ENCODE results near the gene CXCR5. TPM values are rescaled to one million over a fixed set of nuclear protein-coding genes. Genes with fewer than 3 reads are reported as not detected.

Gene CXCR5
- total RNA-seq, 2 donors from 2014 or later = not detected

GRCh38 chr11:118923721-118924587 lies 40.3 kb downstream of the CXCR5 start:
- no peaks in the 10 kb centered on the region for H3K9me3 ChIP-seq
- DNase-seq (ENCODE audit: low spot score) = no peak
- peak overlapping the region; percentile 98 for H3K4me3 ChIP-seq
- no peaks in the 10 kb centered on the region for H3K27me3 ChIP-seq (replicated peaks; ENCODE audit: insufficient read depth)
- ATAC-seq (ENCODE audit: insufficient number of reproducible peaks, low FRiP score, low read depth) = no peak
- peaks cover 41 to 71% of the 10 kb centered on the region in 2 donors for H3K4me1 ChIP-seq (ENCODE audit: control insufficient read depth in 1 of 2, low read depth in 2 of 2)
- no peak for TF ChIP-seq CTCF (IDR thresholded peaks at IDR 0.05)
- H3K27ac ChIP-seq = peak overlapping the region; percentile 93 to 96
- no peaks in the 10 kb centered on the region for H3K36me3 ChIP-seq

GRCh38 chr11:118924591-118925585 lies 41.2 kb downstream of the CXCR5 start:
- Histone ChIP-seq H3K36me3 (no peaks in the 10 kb centered on the region), H3K4me1 (ENCODE audit: control insufficient read depth in 1 of 2, low read depth in 2 of 2) (peaks cover 33 to 63% of the 10 kb centered on the region in 2 donors), H3K9me3 (no peaks in the 10 kb centered on the region), H3K27ac (peak overlapping the region; percentile 93 to 96), H3K4me3 (peak overlapping the region; percentile 98), H3K27me3 (replicated peaks; ENCODE audit: insufficient read depth) (no peaks in the 10 kb centered on the region)
- ATAC-seq (ENCODE audit: insufficient number of reproducible peaks, low FRiP score, low read depth) = no peak
- no peak for TF ChIP-seq CTCF (IDR thresholded peaks at IDR 0.05)
- no peak for DNase-seq (ENCODE audit: low spot score)

DNA sequence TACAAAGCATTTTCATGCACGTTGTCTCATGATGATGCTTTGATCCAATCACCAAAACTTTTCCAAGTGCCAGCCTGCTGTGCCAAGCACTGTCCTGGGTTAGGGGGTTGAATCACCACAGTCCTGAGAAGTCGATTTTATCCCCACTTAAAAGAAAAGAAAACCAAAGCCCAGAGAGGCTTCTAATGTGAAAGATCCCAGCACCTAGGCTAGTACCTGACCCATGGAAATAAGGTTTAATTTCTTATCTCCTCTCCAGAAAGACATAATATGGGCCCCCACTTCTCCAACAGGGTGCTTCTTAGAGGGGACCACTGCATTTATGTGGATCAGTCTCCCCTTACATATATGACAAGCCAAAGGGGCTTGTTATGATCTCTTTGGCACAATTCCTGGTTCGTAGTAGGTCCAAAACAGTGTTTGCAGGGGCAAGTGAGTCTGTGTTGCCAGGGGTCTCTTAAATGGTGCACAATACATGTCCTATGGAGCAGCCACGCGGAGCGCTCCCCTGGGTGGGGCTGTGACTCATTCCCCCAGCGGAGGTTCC lies 43.9 kb downstream of the CXCR5 start:
- Histone ChIP-seq H3K4me3 (peak overlapping the region; percentile 96), H3K9me3 (no peaks in the 10 kb centered on the region), H3K4me1 (ENCODE audit: control insufficient read depth in 1 of 2, low read depth in 2 of 2) (peaks cover 17 to 46% of the 10 kb centered on the region in 2 donors), H3K36me3 (no peaks in the 10 kb centered on the region), H3K27ac (peak overlapping the region; percentile 93 to 99), H3K27me3 (replicated peaks; ENCODE audit: insufficient read depth) (no peaks in the 10 kb centered on the region)
- no peak for ATAC-seq (ENCODE audit: insufficient number of reproducible peaks, low FRiP score, low read depth)
- DNase-seq (ENCODE audit: low spot score) = no peak
- TF ChIP-seq CTCF (IDR thresholded peaks at IDR 0.05) = no peak

DNA sequence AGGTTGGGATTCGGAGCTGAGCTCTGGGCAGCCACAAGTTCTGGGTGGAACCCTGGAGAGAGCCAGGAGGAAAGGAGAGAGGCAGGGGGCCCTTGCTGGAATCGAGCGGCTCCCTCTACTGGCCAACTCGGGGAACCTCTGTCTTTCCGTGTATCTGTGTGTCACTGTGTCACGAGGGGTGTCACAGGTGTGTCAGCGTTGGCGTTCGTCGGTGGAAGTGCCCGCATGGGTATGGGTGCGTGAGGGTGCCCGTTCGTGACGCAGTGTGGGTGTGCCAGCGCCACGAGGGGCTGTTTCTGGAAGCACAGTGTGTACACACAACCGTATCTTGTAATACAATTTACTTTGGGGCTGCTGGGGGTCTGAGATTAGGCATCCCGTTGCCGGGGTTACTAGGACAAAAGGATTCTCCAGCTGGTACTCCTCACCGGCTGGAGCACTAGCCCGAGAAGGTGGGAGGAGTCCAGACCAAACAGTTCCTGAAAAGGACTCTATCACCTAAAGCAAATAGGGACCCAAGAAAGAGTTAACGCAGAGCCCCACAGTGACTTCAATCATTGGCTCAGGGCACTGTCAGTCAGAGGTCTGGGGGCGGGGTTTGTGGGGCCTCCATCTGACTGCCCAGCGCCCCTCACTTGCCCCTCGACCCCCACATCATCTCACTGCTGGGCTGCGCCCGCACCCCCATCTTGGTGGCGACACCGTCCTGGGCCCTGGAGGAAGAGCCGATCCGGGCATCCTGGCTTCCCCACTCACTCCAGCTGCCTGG lies 44.6 kb downstream of the CXCR5 start:
- no peaks in the 10 kb centered on the region for H3K27me3 ChIP-seq (replicated peaks; ENCODE audit: insufficient read depth)
- DNase-seq (ENCODE audit: low spot score) = peak; percentile 77
- peak; percentile 79 for ATAC-seq (ENCODE audit: insufficient number of reproducible peaks, low FRiP score, low read depth)
- H3K27ac ChIP-seq = peak overlapping the region; percentile 93 to 99
- H3K9me3 ChIP-seq = no peaks in the 10 kb centered on the region
- no peaks in the 10 kb centered on the region for H3K36me3 ChIP-seq
- H3K4me3 ChIP-seq = peak overlapping the region; percentile 96
- TF ChIP-seq CTCF (IDR thresholded peaks at IDR 0.05) = peak; percentile 95
- H3K4me1 ChIP-seq (ENCODE audit: control insufficient read depth in 1 of 2, low read depth in 2 of 2) = peaks cover 14 to 47% of the 10 kb centered on the region in 2 donors

All from thoracic aorta (tissue), 2 donors.